Astrocyte of the cerebellum (primary cell): Measurements from ENCODE around the gene SLC25A44.

Experiments
- DNase-seq: peaks from one replicate; pipeline ENCODE4 v3.0.0-alpha.2; 2011; ENCODE audit warnings: low read depth
- H3K4me3 ChIP-seq: 2 replicates; pipeline ENCODE4 v1.5.1; 2011; ENCODE audit warnings: mild to moderate bottlenecking, low read depth, low read length, moderate library complexity
- in situ Hi-C: cut with HindIII; loops from 2 replicates; pipeline ENCODE4 v1.10.0; 2017; ENCODE audit warnings: low sequenced_read_pairs
- TF ChIP-seq, protein P1 (sequence below): IDR thresholded peaks from 2 replicates; pipeline ENCODE4 v1.5.1; 2012; ENCODE audit warnings: low read length, low read depth, moderate library complexity, mild to moderate bottlenecking; ENCODE audit errors: missing control alignments

SLC25A44 gene

DNA sequence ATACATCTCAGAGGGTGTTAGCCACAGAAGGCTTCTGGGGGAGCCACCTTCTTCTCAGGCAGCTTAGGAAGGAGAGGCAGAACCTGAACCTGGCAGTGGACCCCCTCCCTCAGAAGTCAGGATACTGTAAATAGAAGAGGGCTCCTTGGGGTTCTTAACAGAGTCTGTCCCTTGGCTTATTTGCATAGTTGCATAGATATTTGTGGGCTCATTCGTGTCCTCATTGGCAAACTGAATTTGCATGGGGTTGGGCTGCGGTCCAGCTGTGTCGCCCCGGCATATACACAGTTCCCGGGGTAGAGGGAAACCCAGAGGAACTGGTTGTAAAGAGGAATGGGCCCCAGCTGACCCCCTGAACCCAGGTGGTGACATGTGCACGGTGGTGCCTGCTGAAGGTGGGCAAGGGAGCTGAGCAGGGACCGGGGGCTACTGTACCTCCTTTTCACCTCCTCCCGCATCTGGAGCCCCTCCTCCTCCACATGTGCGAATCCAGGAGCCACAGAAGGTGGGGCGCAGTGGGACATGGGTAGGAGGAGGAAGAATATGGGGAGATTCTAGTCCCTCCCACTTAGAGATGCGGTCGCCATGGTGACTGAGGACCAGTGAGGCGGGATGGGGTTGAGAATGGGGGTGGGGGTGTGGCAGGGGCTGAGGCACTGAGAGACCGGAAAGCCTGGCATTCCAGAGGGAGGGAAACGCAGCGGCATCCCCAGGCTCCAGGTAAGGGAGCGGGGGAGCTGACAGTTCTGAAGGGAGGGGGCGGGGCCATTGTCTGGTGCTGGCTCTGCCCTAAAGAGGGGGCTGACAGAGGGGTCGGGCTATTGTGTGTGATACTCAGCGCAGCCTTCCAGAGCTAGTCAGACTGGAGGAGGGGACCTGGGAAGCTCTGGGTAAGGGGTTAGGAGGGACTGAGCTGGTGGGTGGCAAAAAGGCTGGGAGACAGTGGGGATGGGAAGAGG lies 44.3 kb upstream of the SLC25A44 start:
- no peak for DNase-seq
- no peak overlapping the region for H3K4me3 ChIP-seq
- TF ChIP-seq, protein P1, sequence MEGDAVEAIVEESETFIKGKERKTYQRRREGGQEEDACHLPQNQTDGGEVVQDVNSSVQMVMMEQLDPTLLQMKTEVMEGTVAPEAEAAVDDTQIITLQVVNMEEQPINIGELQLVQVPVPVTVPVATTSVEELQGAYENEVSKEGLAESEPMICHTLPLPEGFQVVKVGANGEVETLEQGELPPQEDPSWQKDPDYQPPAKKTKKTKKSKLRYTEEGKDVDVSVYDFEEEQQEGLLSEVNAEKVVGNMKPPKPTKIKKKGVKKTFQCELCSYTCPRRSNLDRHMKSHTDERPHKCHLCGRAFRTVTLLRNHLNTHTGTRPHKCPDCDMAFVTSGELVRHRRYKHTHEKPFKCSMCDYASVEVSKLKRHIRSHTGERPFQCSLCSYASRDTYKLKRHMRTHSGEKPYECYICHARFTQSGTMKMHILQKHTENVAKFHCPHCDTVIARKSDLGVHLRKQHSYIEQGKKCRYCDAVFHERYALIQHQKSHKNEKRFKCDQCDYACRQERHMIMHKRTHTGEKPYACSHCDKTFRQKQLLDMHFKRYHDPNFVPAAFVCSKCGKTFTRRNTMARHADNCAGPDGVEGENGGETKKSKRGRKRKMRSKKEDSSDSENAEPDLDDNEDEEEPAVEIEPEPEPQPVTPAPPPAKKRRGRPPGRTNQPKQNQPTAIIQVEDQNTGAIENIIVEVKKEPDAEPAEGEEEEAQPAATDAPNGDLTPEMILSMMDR = no peak
- in situ Hi-C loops = no loop called here

DNA sequence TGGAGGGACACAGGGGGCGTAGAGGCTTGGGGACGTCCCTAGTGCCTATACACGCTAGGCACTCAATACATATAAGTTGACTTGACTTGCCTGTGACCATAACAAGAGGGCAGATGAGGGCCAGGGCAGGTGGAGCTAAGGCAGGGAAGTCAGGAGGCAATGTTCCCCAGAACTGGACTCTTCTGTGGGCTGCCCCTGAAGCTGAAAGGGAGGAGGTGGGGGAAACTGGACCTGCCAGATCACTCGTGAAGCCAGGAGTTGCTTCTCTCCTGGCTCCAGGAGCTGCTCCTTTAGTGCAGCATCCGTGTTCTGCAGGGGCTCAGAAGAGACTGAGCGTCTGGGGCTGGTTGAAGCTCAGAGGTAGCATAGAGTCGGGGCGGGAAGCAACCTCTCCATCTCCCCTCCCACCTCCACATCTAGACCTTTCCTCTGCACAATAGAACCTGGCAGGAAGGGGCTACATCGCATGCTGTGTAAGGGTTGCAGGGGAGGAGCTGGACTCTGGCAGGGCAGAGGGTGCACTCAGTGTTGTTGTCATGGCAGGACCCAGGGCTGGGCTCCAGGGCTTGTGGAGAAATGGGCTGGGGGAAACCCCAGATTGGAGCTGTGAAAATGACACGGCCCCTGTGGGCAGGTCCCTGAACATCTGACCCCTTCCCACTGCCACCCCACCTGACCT lies 43.4 kb upstream of the SLC25A44 start:
- TF ChIP-seq, protein P1 = no peak
- H3K4me3 ChIP-seq = no peak overlapping the region
- in situ Hi-C loops = no loop called here
- no peak for DNase-seq

DNA sequence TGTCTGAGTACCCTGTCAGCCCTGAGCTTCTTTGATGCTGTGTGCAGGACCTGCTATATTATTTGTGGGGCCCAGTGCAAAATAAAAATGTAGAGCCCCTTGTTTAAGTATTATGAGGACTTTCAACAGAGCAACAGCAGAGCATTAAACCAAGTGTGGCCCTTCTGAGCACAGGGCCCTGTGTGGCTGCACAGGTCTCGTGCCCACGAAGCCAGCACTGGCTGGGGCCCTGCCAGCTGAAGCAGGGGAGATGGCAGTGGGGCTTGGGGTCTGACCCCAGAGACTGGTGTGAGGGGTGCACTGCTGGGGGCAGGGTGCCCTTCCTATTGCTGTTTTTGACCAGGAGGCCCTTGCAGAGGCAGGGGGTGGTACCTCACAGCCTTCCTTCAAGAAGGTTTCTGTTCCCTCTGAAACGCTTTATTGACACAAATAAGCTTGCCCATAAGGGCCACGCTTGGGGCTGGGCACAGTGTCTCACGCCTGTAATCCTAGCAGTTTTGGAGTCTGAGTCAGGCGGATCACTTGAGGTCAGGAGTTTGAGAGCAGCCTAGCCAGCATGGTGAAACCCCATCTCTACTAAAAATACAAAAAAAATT lies 42.7 kb upstream of the SLC25A44 start:
- DNase-seq = no peak
- in situ Hi-C loops = no loop called here
- no peak overlapping the region for H3K4me3 ChIP-seq
- TF ChIP-seq, protein P1 = no peak

DNA sequence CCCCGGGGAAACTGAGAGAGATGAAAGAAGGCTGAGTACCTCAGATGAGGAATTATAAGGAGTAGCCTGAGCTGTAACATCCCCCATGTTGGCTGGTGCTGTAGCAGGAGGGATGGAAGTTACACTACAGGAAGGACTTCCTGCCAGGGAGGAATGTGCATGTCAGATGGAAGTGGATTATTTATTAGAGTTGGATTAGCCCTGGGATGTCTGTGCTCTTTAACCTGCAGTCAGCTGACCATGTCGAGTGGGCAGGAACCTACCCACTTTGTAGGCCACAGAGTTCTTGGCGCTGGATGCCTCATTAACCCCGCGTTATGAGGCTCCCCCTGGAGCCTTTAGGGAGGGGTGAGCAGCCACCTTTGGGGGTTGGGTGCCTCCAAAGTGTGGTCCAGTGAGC lies 41.3 kb upstream of the SLC25A44 start:
- no peak overlapping the region for H3K4me3 ChIP-seq
- DNase-seq = no peak
- in situ Hi-C loops = no loop called here
- TF ChIP-seq, protein P1 = no peak

DNA sequence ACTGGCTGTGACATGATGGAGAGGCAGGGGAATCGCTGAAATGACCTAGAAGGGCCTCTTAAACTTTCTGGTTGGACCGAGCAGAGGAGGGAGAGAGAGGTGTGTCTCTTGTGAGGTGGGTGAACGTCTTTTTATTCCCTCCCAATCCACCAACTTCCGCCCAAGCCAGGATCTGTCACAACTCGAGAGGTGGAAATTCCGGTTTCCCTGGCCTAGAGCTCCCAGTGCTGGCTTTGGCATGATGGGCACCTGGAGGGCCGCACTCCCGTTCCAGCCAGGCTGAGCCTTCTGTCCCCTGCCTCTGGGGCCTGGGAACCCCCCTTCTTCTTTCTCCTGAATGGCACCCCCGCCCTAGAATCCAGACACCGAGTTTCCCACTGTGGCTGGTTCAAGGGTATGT lies 40.5 kb upstream of the SLC25A44 start, which contains the start of gene SEMA4A:
Gene SEMA4A, plus strand, starts transcription at position 224 of the 400 bp plus-strand sequence. CDS start 994 bp downstream, outside the sequence.
- no peak within 1 kb of the TSS for H3K4me3 ChIP-seq
- in situ Hi-C loops = no loop called here
- no peak for DNase-seq
- TF ChIP-seq, protein P1 = no peak

DNA sequence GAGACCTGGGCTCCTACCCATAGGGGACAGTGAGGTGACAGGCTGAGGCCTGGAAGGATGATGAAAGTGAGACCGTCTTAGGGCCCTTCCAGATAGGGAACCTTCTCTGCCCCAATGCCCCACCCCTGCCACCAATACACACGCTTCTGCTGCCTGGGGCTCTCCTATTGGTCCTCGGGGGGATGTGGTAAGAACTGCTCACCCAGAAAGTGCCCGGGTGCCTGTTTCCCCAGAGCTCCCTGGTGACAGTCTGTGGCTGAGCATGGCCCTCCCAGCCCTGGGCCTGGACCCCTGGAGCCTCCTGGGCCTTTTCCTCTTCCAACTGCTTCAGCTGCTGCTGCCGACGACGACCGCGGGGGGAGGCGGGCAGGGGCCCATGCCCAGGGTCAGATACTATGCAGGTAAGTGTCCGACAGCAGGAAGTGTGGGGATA lies 39.6 kb upstream of the SLC25A44 start:
- in situ Hi-C loops = no loop called here
- no peak overlapping the region for H3K4me3 ChIP-seq
- TF ChIP-seq, protein P1 = no peak
- DNase-seq = no peak
